Fibroblast of skin of abdomen (primary cell): ENCODE data around the gene SYT17.

Experiments
- DNase-seq: peaks from one replicate; pipeline ENCODE4 v3.0.0-alpha.2; 2013

SYT17 gene

GRCh38 chr16:19139436-19140091 is 28.5 kb upstream of the SYT17 start:
- no peak for DNase-seq

GRCh38 chr16:19140396-19140795 is 27.6 kb upstream of the SYT17 start:
- no peak for DNase-seq

- DNase-seq: no peak
Measured at GRCh38 chr16:19142939-19143598, 25.0 kb upstream of the SYT17 start.

- no peak for DNase-seq
Measured at GRCh38 chr16:19143599-19143956, 24.5 kb upstream of the SYT17 start.

GRCh38 chr16:19145010-19145409 is 23.0 kb upstream of the SYT17 start:
- no peak for DNase-seq

DNA sequence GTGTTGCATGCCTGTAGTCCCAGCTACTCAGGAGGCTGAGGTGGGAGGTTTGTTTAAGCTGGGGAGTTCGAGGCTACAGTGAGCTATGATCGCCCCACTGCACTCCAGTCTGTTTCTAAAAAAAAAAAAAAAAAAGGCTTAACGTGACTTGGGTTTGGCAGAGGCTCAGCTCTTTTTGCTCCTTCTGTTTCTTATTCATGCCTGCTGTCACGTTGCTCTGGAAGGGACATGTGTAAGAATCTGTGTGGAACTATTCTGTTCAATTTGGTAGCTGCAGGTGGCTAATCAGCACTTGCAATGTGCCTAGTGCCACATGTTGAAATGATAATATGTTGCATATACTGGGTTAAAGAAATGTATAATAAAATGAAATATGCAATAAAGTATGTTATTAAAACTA is 20.9 kb upstream of the SYT17 start:
- DNase-seq: no peak

DNA sequence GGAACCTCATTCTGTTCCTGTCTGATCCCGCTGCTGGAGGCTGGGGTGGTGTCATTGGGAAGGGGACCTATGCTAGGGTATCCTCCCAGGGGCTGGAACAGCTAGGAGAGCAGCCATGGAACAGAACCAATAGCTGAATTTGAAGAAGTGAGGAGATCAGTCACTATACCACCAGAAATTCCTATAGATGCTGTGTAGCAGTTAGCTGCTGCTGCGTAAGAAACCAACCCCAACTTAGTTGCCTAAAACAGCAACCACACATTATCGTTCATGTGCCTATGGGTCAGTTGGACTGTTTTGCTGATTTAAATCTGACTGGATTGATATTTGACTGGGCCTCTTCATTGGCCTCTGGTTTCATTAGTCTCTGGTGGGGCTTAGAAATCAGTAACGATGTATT is 20.4 kb upstream of the SYT17 start:
- DNase-seq: no peak

GRCh38 chr16:19148189-19148588 is 19.9 kb upstream of the SYT17 start:
- no peak for DNase-seq

DNA sequence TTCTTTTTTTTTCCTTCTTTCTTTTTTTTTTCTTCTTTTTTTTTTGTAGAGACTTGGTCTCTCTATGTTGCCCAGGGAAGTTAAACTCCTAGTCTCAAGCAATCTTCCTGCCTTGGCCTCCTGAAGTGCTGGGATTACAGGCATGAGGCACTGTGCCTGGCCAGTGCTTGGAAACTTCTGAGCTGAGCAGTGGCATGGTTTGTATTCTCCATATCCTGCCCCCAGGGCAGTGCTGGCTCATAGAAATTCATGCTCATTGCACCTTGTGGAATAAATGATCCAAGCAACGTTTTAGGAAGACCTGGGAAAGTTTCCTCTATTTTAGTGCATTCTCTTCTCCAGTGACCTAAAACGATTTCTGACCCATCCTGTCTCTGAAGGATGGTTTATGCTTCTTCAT is 16.7 kb upstream of the SYT17 start:
- DNase-seq: no peak

- no peak for DNase-seq
Measured at GRCh38 chr16:19152042-19152441, 16.0 kb upstream of the SYT17 start.

GRCh38 chr16:19153876-19154275 is 14.2 kb upstream of the SYT17 start:
- DNase-seq: no peak

- no peak for DNase-seq
Measured at GRCh38 chr16:19162085-19162484, 6.0 kb upstream of the SYT17 start.

GRCh38 chr16:19163215-19163614 is 4.8 kb upstream of the SYT17 start:
- DNase-seq: no peak

DNA sequence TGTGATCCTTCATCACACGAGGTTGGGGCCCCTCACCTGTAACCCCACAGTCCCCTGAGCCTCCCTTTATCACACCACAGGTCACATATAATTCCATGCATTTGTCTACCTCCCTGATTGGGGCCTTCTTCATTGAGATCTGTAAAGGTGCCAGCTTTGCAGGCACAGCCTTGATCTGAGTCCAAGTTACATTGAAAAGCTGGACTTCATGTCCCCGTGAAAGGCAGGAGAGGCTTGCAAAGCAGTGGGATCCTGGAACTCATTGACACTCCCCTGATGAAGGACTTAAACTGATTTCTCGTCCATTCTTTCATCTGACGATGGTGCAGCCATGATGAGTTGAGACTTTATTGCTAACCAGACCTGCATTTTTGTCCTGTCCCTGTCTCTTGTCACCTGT is 3.8 kb upstream of the SYT17 start:
- DNase-seq: no peak

GRCh38 chr16:19165101-19165500 is 2.9 kb upstream of the SYT17 start:
- no peak for DNase-seq

- DNase-seq: no peak
Measured at GRCh38 chr16:19166500-19166899, 1.5 kb upstream of the SYT17 start.

GRCh38 chr16:19168371-19169081 is 486 bp downstream of the SYT17 start:
- DNase-seq: no peak

- DNase-seq: no peak
Measured at GRCh38 chr16:19169082-19169639, 1.1 kb downstream of the SYT17 start.

GRCh38 chr16:19170043-19170655 is 2.1 kb downstream of the SYT17 start:
- DNase-seq: no peak

DNA sequence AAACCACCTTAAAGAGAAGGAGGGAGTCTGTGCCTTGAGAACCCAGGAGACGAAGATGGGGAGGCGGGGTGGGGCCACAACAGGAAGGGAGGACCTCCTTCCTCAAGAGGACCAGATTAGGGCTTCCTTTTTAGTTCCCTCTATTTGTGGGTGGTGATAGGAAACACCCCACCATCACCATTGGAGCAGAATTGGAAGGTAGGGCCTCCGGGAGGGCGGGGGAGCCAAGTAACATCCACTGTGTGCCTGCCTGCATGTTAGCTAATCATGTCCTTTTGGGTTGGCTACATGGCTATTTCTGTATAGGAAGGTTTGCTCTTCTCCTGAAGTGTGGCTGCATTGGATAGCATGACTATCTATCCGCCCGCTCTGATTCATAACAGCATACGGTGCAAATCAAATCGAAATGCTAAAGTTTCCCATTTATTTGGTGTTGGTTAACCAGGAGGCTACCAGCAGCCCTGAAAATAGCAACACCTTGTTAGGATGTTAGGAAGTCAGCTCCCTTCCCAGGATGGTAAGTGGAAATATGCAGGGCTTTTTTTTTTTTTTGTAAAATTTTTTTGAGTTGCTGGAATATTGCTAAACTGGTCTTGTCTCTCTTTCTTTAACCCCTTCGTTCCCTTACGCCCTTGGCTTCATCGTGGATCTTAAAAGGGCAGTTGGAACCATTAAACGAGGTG is 4.2 kb downstream of the SYT17 start:
- DNase-seq: no peak

- no peak for DNase-seq
Measured at GRCh38 chr16:19173059-19173458, 5.0 kb downstream of the SYT17 start.

GRCh38 chr16:19173649-19174383 is 5.8 kb downstream of the SYT17 start:
- DNase-seq: no peak
